SU-DHL-6 (cell line): Measurements from ENCODE around the gene JMJD7.

Experiments used
- H2AFZ ChIP-seq: fragments of 200-600 bp; sonication (generic); 2 replicates; pipeline ENCODE4 v1.6.1; 2014; ENCODE audit warnings: low read depth, mild to moderate bottlenecking, moderate library complexity, mixed read lengths, antibody characterized with exemption, low read length; ENCODE audit not compliant: severe bottlenecking
- H3F3A ChIP-seq: fragments of 200-600 bp; shearing (Covaris generic); 2 replicates; pipeline ENCODE4 v1.6.0; 2016; ENCODE audit warnings: antibody characterized with exemption, mild to moderate bottlenecking; ENCODE audit not compliant: insufficient read depth
- H3K27ac ChIP-seq: fragments of 200-600 bp; sonication (generic); 2 replicates; pipeline ENCODE4 v1.5.1; 2016; ENCODE audit warnings: low read depth, mild to moderate bottlenecking, low read length, moderate library complexity, mixed read lengths
- H3K27me3 ChIP-seq: fragments of 200-600 bp; sonication (generic), shearing (Covaris generic); 2 replicates; pipeline ENCODE4 v1.6.0; 2014; ENCODE audit warnings: mild to moderate bottlenecking, low read length
- H3K36me3 ChIP-seq: fragments of 200-600 bp; sonication (generic); 2 replicates; pipeline ENCODE4 v1.6.1; 2014; ENCODE audit warnings: mild to moderate bottlenecking, low read length, mixed read lengths
- H3K4me2 ChIP-seq: fragments of 300-600, 200-600 bp; shearing (Covaris generic), sonication (generic); 2 replicates; pipeline ENCODE4 v1.6.0; 2014; ENCODE audit warnings: low read length, low read depth, mild to moderate bottlenecking; ENCODE audit not compliant: poor library complexity, severe bottlenecking
- H3K4me3 ChIP-seq: fragments of 200-600 bp; sonication (generic); 2 replicates; pipeline ENCODE4 v1.5.1; 2014; ENCODE audit warnings: antibody characterized with exemption, low read length, mild to moderate bottlenecking, mixed read lengths; ENCODE audit not compliant: insufficient read depth, poor library complexity, severe bottlenecking
- H3K79me2 ChIP-seq: fragments of 200-600 bp; sonication (generic); 2 replicates; pipeline ENCODE4 v1.6.1; 2014; ENCODE audit warnings: mild to moderate bottlenecking, low read length, moderate library complexity; ENCODE audit not compliant: insufficient read depth
- H3K9ac ChIP-seq: fragments of 200-600 bp; sonication (generic); 2 replicates; pipeline ENCODE4 v1.7.0; 2014; ENCODE audit warnings: mild to moderate bottlenecking, low read length
- H3K9me2 ChIP-seq: fragments of 200-600 bp; sonication (generic); replicated peaks from 2 replicates; pipeline ENCODE4 v1.6.1; 2014; ENCODE audit warnings: low read length; ENCODE audit not compliant: insufficient read depth
- H3K9me3 ChIP-seq: fragments of 200-600 bp; sonication (generic); 2 replicates; pipeline ENCODE4 v1.6.1; 2014; ENCODE audit warnings: low read length, mixed read lengths; ENCODE audit not compliant: insufficient read depth
- H4K20me1 ChIP-seq: fragments of 200-600 bp; sonication (generic); 2 replicates; pipeline ENCODE4 v1.6.1; 2014; ENCODE audit warnings: low read depth, mild to moderate bottlenecking, antibody characterized with exemption, low read length, moderate library complexity, mixed read lengths
- CTCF ChIP-seq: fragments of 200-600 bp; sonication (generic); IDR thresholded peaks from one replicate; pipeline ENCODE4 v1.5.1; 2017; ENCODE audit warnings: antibody characterized with exemption, mild to moderate bottlenecking, low read length, moderate library complexity; ENCODE audit not compliant: insufficient read depth, poor library complexity, severe bottlenecking
- EZH2phosphoT487 ChIP-seq: fragments of 200-600 bp; sonication (generic), shearing (Covaris generic); conservative IDR thresholded peaks from 2 replicates; pipeline ENCODE4 v1.6.1; 2018; ENCODE audit warnings: mild to moderate bottlenecking, antibody characterized with exemption, low read length, moderate library complexity, mixed read lengths

Gene JMJD7

GRCh38 chr15:41856262-41856661 lies 28.4 kb downstream of the JMJD7 start:
- Histone ChIP-seq H3K27me3 (no peaks in the 10 kb centered on the region), H3K27ac (no peak overlapping the region), H4K20me1 (no peaks in the 10 kb centered on the region), H3K4me3 (no peak overlapping the region), H3K4me2 (no peak overlapping the region), H3K9ac (no peak overlapping the region), H3K9me2 (no peaks in the 10 kb centered on the region), H3K79me2 (no peaks in the 10 kb centered on the region), H3F3A (no peaks in the 10 kb centered on the region), H3K9me3 (no peaks in the 10 kb centered on the region), H3K36me3 (no peaks in the 10 kb centered on the region), H2AFZ (no peak overlapping the region)
- TF ChIP-seq CTCF = no peak
- TF ChIP-seq EZH2phosphoT487 = no peak

GRCh38 chr15:41856716-41857115 lies 28.8 kb downstream of the JMJD7 start:
- H3K79me2 ChIP-seq = no peaks in the 10 kb centered on the region
- H3K4me2 ChIP-seq = no peak overlapping the region
- TF ChIP-seq EZH2phosphoT487 (no peak), CTCF (no peak)
- H4K20me1 ChIP-seq = no peaks in the 10 kb centered on the region
- H2AFZ ChIP-seq = no peak overlapping the region
- no peaks in the 10 kb centered on the region for H3K27me3 ChIP-seq
- H3K9me2 ChIP-seq = no peaks in the 10 kb centered on the region
- H3K9ac ChIP-seq = no peak overlapping the region
- no peaks in the 10 kb centered on the region for H3K9me3 ChIP-seq
- no peaks in the 10 kb centered on the region for H3F3A ChIP-seq
- no peak overlapping the region for H3K27ac ChIP-seq
- no peaks in the 10 kb centered on the region for H3K36me3 ChIP-seq
- no peak overlapping the region for H3K4me3 ChIP-seq

- H3K9me2 ChIP-seq = no peaks in the 10 kb centered on the region
- TF ChIP-seq EZH2phosphoT487 (no peak), CTCF (no peak)
- no peak overlapping the region for H3K4me3 ChIP-seq
- H3K4me2 ChIP-seq = no peak overlapping the region
- no peak overlapping the region for H3K9ac ChIP-seq
- no peaks in the 10 kb centered on the region for H3K36me3 ChIP-seq
- no peak overlapping the region for H2AFZ ChIP-seq
- no peaks in the 10 kb centered on the region for H3K79me2 ChIP-seq
- H4K20me1 ChIP-seq = no peaks in the 10 kb centered on the region
- no peaks in the 10 kb centered on the region for H3K9me3 ChIP-seq
- no peak overlapping the region for H3K27ac ChIP-seq
- H3K27me3 ChIP-seq = no peaks in the 10 kb centered on the region
- H3F3A ChIP-seq = no peaks in the 10 kb centered on the region
These were observed 29.4 kb downstream of the JMJD7 start for GRCh38 chr15:41857316-41857715.
